ENCODE data around the gene SNX3. TPM values are rescaled to one million over a fixed set of nuclear protein-coding genes. Genes with fewer than 3 reads are reported as not detected.
"Not testable (repeated sequence)": the region's sequence is repeated elsewhere in the genome, so short reads cannot be mapped to it uniquely, and the experiment has no call there.

Gene SNX3
- total and polyA plus RNA-seq, 4 donors, result 124 to 245 (median 171) TPM

GRCh38 chr6:108247965-108248536 lies 12.8 kb downstream of the SNX3 start:
- no peak for DNase-seq
- no peak overlapping the region for H3K4me3 ChIP-seq
- 89 to 94% methylated on average over 1 of the region's 1 CpG for WGBS, 2 donors
- no peaks in the 10 kb centered on the region for H3K27me3 ChIP-seq (ENCODE audit: control insufficient read depth in 3 of 3, insufficient read depth in 3 of 3, low read length in 2 of 3)
- no peak overlapping the region for H3K27ac ChIP-seq (ENCODE audit: low read depth in 1 of 2, low read length in 1 of 2)
- no peak for TF ChIP-seq CTCF (IDR thresholded peaks at IDR 0.05; ENCODE audit: control extremely low read depth, extremely low read depth)
- H3K4me1 ChIP-seq (ENCODE audit: control insufficient read depth in 5 of 5, insufficient read depth in 5 of 5, low read length in 5 of 5), result peaks cover 0 to 14% (median 0%) of the 10 kb centered on the region in 5 donors
- ATAC-seq (ENCODE audit: insufficient read depth, low FRiP score), result no peak
- H3K36me3 ChIP-seq (ENCODE audit: control insufficient read depth in 4 of 4, insufficient read depth in 4 of 4, low read length in 4 of 4), result peaks cover 0 to 7% (median 3%) of the 10 kb centered on the region in 4 donors
- no peak overlapping the region for H3K9ac ChIP-seq (ENCODE audit: insufficient read depth in 1 of 2, low read length in 2 of 2)
- H3K9me3 ChIP-seq (ENCODE audit: control insufficient read depth in 4 of 4, insufficient read depth in 3 of 4, low read length in 3 of 4), result no peaks in the 10 kb centered on the region

- WGBS, 2 donors, result 92 to 99% methylated on average over 7 of the region's 7 CpGs
Observed at GRCh38 chr6:108245095-108245494, 15.7 kb downstream of the SNX3 start.

GRCh38 chr6:108243836-108244235 lies 17.0 kb downstream of the SNX3 start:
- H3K9me3 ChIP-seq (ENCODE audit: control insufficient read depth in 4 of 4, insufficient read depth in 3 of 4, low read length in 3 of 4), result peaks cover 0 to 4% (median under 1%) of the 10 kb centered on the region in 4 donors

More at GRCh38 chr6:108245095-108245494, 15.7 kb downstream of the SNX3 start:
- not testable (repeated sequence) for H3K4me3 ChIP-seq; H3K27ac ChIP-seq (ENCODE audit: low read depth in 1 of 2, low read length in 1 of 2); H3K9ac ChIP-seq (ENCODE audit: insufficient read depth in 1 of 2, low read length in 2 of 2); H3K9me3 ChIP-seq (ENCODE audit: control insufficient read depth in 4 of 4, insufficient read depth in 3 of 4, low read length in 3 of 4); H3K4me1 ChIP-seq (ENCODE audit: control insufficient read depth in 5 of 5, insufficient read depth in 5 of 5, low read length in 5 of 5); ATAC-seq (ENCODE audit: insufficient read depth, low FRiP score); H3K27me3 ChIP-seq (ENCODE audit: control insufficient read depth in 3 of 3, insufficient read depth in 3 of 3, low read length in 2 of 3); DNase-seq
- H3K36me3 ChIP-seq (ENCODE audit: control insufficient read depth in 4 of 4, insufficient read depth in 4 of 4, low read length in 4 of 4), result peaks cover 0 to 11% (median 3%) of the 10 kb centered on the region in 4 donors

GRCh38 chr6:108242721-108243120 lies 18.1 kb downstream of the SNX3 start:
- DNase-seq (no peak), ATAC-seq (ENCODE audit: insufficient read depth, low FRiP score) (no peak)
- H3K27ac ChIP-seq (ENCODE audit: low read depth in 1 of 2, low read length in 1 of 2), result no peak overlapping the region
- H3K36me3 ChIP-seq (ENCODE audit: control insufficient read depth in 4 of 4, insufficient read depth in 4 of 4, low read length in 4 of 4), result peaks cover 0 to 11% (median 4%) of the 10 kb centered on the region in 4 donors
- no peak overlapping the region for H3K4me3 ChIP-seq
- H3K27me3 ChIP-seq (ENCODE audit: control insufficient read depth in 3 of 3, insufficient read depth in 3 of 3, low read length in 2 of 3), result no peaks in the 10 kb centered on the region
- 97 to 100% methylated on average over 2 of the region's 2 CpGs for WGBS, 2 donors
- TF ChIP-seq CTCF (IDR thresholded peaks at IDR 0.05; ENCODE audit: control extremely low read depth, extremely low read depth), result no peak
- no peak overlapping the region for H3K9ac ChIP-seq (ENCODE audit: insufficient read depth in 1 of 2, low read length in 2 of 2)
- peaks cover 0 to 4% (median 0%) of the 10 kb centered on the region in 5 donors for H3K4me1 ChIP-seq (ENCODE audit: control insufficient read depth in 5 of 5, insufficient read depth in 5 of 5, low read length in 5 of 5)
- peaks cover 0 to 4% (median under 1%) of the 10 kb centered on the region in 4 donors for H3K9me3 ChIP-seq (ENCODE audit: control insufficient read depth in 4 of 4, insufficient read depth in 3 of 4, low read length in 3 of 4)

More at GRCh38 chr6:108243836-108244235, 17.0 kb downstream of the SNX3 start:
- TF ChIP-seq CTCF (IDR thresholded peaks at IDR 0.05; ENCODE audit: control extremely low read depth, extremely low read depth), result no peak
- ATAC-seq (ENCODE audit: insufficient read depth, low FRiP score) (no peak), DNase-seq (no peak)
- Histone ChIP-seq H3K4me1 (ENCODE audit: control insufficient read depth in 5 of 5, insufficient read depth in 5 of 5, low read length in 5 of 5) (peaks cover 0 to 3% (median 0%) of the 10 kb centered on the region in 5 donors), H3K27me3 (ENCODE audit: control insufficient read depth in 3 of 3, insufficient read depth in 3 of 3, low read length in 2 of 3) (no peaks in the 10 kb centered on the region), H3K4me3 (no peak overlapping the region), H3K9ac (ENCODE audit: insufficient read depth in 1 of 2, low read length in 2 of 2) (no peak overlapping the region), H3K27ac (ENCODE audit: low read depth in 1 of 2, low read length in 1 of 2) (no peak overlapping the region), H3K36me3 (ENCODE audit: control insufficient read depth in 4 of 4, insufficient read depth in 4 of 4, low read length in 4 of 4) (peaks cover 0 to 11% (median 4%) of the 10 kb centered on the region in 4 donors)
- 98 to 100% methylated on average over 2 of the region's 2 CpGs for WGBS, 2 donors
